Stimulated activated CD8-positive, alpha-beta memory T cell treated with anti-CD3 and anti-CD28 coated beads, Interleukin-2, amount 100 ng/mL, for 48 hours (primary cell): ENCODE data around the gene GUCD1.
"Not testable (repeated sequence)": the region's sequence is repeated elsewhere in the genome, so short reads cannot be mapped to it uniquely, and the experiment has no call there.

Experiments used
- DNase-seq, 2 donors: peaks; one replicate each; pipeline ENCODE4 v3.0.0-alpha.2; 2020; ENCODE audit warnings: low read depth in 2 of 2

The GUCD1 gene

DNA sequence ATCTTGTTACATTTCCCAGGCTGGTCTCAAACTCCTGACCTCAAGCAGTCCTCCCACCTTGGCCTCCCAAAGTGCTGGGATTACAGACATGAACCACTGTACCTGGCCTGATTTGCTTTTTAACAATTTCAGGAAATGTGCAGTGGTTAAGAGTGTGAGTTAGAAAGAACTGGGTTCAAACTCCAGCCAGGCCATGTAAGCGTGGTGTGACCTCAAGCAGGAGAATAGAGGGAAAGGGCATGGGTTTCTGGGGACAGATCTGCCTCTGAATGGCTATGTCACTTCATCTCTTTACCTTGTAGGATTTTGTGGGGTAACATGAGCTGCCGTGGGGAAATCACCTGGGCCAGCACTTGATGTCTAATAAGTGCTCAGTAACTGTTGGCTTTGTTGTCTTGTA is 10.1 kb upstream of the GUCD1 start:
- no peak for DNase-seq

- no peak for DNase-seq
These were observed 9.6 kb upstream of the GUCD1 start for GRCh38 chr22:24564376-24565058.

DNA sequence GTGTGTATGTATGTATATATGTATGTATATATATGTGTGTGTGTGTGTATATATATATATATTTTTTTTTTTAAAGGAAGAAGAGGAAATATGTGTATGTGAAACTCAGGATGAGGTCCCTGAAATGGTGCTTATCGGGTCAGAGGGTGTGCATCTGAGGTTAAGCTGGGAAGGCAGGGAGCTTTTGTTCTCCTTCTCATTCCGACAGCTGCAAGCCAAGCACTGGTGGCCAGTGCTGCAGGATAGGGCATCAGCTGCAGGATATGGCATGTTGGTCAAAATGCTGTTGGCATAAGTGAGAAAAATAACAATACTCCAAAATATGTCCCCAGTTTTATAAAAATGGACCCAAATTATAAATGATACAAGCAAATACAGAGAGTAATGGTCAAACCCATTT is 8.3 kb upstream of the GUCD1 start:
- DNase-seq: no peak

GRCh38 chr22:24559471-24559870 is 4.5 kb upstream of the GUCD1 start:
- DNase-seq: no peak

DNA sequence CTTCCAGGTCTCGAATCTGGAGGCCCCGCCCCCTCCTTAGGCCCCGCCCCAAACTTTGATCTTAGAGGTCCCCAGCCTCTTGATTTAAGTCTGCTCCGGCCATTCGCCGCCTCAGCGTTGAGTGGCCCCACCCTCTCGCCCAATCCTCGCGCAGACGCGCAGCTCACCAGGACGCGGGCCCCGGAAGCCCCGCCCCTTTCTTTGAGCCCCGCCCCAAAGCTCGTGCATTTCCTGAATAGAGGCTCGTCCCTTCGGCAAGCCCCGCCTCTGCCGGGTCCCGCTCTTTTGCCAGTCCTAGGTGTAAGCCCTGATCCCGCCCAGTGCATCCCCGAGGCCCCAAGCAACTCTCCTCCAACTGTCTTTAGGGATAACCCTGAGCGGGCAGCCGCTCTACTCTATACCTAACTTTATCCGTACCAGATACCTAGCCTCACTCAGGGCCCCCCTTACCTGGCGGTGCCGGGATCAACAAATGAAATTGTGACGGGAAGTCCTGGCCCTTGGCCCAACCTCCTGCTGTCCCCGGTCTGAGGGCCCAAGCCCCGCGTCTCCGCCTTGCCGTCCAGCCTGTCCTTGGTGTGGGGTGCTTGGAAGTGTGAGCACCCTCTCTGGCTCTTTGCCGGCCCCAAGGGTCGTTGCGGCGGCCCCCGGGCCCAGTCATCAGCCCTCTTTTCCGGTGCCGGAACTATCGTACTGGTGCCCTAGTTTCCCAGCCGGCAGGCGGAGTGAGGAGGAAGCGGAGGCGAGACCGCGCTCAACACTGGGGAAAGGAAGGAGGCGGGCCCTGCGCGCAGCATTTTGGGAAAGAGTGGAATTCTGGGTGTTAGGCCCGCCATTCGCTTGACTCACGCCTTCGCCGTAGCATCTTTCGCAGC is 464 bp upstream of the GUCD1 start, which contains the start of gene SNRPD3:
Gene SNRPD3, plus strand, starts transcription at position 835 of the 875 bp plus-strand sequence. CDS start 1,676 bp downstream, outside the sequence.
- DNase-seq: peak; percentile 99 to 100

DNA sequence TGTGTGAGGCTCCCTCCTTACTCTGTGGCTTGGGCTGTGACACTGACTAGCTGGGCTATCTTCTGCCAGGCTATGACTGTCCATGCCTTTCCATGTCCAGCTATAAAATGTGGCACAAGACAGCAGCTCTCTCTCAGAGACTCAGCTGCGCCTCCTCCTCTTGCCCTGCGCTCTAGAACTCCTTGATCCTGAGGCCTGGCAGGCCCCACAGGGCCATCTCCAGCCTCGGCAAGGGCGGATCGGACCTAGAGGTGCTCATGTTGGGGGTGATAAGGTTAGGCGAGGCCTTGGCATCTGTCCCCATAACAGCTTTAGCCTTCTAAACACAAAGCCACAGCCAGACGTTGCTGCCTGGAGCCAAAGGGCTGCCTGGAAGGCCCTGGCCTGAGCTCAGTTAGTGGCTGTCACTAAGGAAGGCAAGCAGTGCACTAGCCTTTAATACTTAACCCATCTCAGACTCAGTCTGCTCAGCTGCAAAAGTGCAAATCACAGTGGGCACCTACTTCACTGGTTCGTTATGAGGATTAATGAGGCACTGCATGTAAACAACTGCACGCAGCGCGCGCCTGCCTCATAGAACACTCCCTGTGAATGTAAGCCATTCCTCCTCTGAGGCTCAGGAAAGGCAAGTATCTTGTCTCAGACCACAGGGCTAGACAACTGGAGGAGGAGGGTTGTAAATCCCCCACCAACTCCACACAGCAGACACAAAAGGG is 1.2 kb downstream of the GUCD1 start:
- DNase-seq: no peak

DNA sequence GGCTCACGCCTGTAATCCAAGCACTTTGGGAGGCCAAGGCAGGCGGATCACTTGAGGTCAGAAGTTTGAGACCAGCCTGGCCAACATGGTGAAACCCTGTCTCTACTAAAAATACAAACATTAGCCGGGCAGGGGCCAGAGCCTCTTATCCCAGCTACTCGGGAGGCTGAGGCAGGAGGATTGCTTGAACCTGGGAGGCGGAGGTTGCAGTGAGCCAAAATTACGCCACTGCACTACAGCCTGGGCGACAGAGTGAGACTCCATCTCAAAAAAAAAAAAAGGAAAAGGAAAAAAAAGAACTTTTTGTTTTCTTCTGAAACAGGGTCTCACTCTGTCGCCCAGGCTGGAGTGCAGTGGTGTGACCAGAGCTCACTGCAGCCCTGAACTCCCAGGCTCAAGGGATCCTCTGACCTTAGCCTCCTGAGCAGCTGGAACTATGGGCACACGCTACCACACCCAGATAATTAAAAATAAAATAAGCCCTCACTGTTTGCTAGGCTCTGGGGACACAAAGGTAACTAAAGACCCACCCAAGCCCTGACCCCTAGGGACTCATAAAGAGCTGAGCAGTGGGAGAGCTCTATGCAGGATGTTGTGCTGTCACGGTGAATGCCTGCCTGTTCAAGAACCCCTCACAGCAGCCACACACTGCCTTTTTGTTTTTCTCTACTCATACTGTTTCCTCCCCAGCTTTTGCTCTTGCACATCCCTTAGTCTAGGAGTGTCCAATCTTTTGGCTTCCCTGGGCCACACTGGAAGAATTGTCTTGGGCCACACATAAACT is 2.2 kb downstream of the GUCD1 start:
- not testable (repeated sequence) for DNase-seq

DNA sequence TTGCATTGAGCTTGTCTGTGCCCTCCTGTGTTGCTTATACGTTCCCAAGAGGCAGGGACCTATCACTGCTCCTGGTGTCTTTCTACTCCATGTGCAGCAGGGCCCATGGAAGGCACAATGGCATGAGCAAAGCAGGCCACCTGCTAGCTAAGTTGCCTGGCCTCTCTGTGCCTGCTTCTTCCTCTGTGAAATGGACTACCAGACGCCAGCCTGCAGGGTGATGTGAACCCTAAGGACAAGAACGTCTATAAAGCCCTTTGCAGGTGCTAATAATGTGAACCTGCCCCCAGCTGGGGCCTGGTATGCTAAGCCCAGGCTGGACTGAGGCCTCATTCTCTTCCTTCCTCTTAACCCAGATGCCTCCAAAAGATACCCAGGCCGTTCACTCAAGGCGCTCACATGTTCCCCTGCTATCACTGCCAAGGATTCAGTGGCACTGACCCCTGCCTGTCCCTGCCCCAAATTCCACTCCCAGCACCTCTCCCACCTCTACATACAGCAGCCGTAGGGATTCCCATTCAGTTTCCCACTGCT is 4.0 kb downstream of the GUCD1 start:
- no peak for DNase-seq

DNA sequence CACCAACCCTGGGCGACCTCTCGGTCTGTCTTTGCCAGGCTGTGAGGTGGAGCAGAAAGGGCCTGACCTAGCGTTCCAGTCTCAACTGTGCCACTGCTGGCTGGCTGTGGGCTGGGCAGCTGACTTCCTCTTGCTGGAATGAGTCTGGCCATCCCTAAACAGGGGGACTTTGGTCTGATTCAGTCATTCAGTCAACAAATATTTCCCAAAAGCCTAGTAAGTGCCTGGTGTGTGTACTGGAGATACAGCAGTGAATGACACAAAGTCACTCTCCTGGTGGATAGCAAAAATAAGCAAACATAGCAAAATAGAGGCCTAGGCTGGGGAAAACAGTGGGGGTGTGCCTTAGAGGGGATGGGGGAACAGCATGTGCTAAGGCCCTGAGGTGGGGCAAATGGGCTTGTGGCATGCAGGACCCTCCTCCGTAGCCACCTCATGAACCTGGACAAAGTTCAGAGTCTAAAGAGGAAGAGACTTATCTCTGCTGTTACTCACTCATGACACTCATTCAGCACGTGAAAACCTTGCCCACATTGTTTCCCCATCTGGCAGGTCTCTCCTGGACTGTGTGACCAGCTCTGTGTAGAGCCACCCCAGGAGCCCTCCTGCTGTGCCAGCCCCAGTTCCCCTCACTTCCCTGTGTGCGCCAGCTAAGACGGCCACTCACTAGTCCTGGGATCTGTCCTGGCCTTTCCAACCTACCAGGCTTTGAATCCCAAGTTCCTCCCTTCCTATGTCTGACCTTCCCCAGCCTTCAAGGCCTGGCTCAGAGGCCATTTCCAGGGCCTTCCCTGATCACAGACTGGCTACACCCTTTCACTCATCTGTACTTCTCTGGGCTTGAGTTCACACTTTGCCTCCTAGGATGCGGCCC is 4.7 kb downstream of the GUCD1 start:
- no peak for DNase-seq

- DNase-seq: no peak
These were observed 6.1 kb downstream of the GUCD1 start for GRCh38 chr22:24548812-24549211.

DNA sequence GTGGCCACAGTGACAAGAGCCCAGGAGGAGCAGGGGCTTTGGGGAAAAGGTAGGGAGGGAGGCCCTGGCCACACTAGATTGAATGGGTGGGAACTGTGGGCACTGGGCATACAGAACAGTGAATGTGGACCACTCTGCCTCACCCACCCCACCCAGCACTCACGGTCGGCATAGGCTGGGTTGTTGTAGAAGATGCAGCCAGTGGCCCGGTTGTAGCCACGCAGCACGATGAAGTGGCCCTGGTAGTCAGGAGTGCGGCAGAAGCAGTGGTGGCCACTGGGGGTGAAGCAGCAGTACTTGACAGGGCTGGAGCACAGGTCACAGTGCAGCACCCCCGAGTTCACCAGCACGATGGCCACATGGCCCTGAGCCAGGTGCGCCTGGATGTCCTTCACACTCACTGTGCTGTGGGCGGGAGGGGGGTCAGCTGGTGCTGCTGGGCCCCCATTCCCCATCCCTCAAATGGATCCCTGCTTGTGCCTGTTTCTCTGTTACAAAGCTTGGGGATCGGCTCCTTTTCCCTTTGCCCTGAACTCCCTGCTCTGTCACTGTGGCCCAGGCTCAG is 11.2 kb downstream of the GUCD1 start:
- no peak for DNase-seq

DNA sequence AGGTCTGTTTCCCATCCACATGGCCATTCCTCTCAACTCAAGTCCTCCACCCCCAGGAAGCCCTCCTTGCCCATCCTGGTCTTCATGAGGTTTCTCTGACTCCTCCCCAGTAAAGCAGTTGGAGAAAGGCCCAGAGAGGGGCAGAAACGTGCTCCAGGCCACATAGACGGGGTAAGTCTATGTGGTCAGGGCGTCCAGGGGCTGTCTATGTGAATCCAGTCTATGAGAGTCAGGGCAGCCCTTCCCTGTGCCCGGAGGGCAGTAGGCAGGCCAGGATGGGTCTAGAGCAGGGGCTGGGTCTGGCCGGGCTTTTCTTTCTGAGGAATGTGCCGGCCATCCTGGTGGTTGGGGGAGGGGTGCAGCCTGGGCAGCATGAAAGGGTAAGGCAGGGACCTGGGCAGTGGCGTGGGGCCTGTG is 11.7 kb downstream of the GUCD1 start:
- DNase-seq: no peak

DNA sequence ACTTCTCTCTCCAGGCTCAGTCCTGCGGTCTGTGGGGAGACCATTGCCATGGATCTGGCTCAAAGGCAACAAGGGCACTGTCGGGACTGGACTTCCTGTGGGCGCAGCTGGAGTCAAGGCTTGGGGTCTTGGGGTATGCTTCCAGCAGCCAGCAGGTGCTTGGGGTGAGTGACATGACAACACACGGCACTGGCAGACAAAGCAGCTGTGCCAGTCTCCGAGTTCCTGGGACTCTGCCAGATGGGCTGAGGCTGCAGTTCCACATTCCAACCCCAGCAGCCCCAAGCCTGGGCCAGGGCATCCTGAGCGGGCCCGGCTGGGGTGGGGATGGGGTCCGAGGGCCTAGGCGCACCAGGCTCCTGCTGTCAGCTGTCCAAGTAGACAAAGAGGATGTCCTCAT is 12.3 kb downstream of the GUCD1 start:
- no peak for DNase-seq

DNA sequence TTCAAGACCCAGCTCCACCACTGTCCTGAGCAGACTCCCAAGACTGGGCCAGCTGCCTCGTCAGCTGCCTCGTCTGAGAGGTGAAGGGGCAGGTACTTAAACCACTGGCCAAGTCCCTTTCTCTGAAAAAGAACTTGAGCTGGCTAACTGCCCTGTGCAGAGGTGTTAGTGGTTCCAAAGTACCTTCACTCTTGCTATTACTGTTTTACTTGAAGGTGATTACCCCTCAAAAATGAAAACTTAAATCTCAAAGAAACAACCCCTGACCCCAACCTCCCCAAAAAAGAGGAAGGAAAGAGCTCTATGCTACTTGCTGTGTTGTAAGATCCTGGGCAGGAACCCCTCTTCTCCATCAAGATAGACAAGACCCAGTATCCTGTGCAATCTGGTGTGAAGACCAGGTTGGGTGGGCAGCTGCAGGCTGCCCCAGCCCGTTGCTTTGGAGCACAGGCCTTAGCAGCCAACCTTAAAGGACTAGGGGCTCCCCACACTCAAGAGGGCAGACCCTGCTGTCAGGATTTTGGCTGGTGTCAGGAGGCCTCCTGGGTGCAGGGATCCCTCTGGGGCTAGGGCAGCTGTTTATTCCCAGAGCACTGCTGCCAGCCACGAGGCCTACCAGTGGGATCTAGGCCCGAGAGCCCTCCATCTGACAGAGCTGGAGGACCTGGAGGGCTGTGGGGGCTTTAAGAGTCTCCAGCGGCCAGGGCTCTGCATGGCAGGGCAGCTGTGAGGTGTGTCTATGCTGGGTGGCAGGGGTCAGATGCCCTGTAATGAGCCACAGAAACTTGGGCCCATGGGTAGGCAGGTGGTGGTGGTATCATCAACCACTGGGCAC is 13.0 kb downstream of the GUCD1 start:
- DNase-seq: no peak

DNA sequence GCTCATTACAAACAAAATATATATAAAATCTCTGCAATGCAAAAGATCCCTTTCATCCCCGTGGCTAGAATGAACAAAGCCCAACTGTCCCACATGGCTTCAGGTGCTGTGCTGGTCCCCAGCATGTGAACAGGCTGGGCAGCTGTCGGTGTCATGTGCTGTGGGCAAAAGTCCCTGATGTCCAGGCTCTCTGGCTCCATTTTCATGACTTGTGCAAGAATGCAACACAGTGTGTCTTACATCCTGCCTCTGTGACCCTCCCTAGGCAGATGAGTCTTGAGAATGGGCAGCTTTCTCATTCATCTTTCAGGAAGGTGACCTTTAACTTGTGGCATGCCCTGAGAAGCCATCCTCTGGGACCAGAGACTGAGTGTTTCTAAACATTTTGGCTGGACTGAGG is 14.5 kb downstream of the GUCD1 start:
- no peak for DNase-seq

DNA sequence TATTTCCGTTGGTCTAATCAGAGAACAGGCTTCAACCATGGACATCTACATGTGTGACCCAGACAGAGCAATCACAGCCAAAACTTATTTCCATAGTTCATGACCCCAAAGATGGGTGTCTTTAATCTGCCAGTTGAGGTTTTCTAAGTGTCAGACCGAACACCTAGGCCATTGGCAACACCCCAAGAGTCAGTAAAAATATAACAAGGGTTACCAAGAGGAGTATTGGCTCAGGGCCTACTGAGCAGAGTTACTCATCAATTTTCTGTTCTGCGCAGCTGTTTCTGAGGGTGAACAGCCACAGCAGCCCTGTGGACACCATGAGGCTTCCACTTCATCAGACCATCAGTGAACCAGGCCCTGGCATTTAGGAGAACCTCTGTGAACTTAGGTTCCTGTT is 18.8 kb downstream of the GUCD1 start:
- DNase-seq: no peak

DNA sequence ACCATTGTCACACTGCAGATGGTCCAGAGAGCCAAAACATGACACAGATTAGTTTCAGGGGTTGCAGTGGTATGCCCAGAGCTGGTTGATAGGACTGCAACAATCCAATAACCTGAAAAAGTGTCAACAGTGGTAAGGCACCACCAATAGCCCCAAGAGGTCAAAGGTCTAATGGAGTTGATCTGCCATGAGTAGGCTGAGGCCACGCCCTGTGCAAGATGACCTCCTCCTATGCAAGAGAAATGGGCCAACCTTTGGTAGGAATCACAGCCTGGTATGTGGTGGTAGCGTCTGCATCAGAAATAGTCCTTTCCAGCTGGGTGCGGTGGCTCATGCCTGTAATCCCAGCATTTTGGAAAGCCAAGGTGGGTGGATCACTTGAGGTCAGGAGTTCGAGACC is 19.6 kb downstream of the GUCD1 start:
- DNase-seq: no peak

- no peak for DNase-seq
These were observed 22.9 kb downstream of the GUCD1 start for GRCh38 chr22:24532075-24532474.

GRCh38 chr22:24530968-24531367 is 24.0 kb downstream of the GUCD1 start:
- not testable (repeated sequence) for DNase-seq
